HepG2 (cell line): ENCODE measurements around the gene TMEM174. TPM values are rescaled to one million over a fixed set of nuclear protein-coding genes. Genes with fewer than 3 reads are reported as not detected.

ENCODE experiments used
- ATAC-seq: fragments of 200-7000 bp; cut with Tn5 transposase; 3 replicates; pipeline ENCODE4 v1.9.1; 2020; ENCODE audit warnings: mild to moderate bottlenecking, moderate library complexity
- BruUV-seq: library from RNA; stranded (reverse); fragments of 400-500 nt; replicated peaks from 2 replicates; lab custom pipeline; 2021; lab: Mats Ljungman, UMichigan
- CTCF ChIA-PET: fragments of 300-600 bp; formaldehyde crosslinking; extraction: SDS; loops from one replicate; lab custom pipeline; 2021; ENCODE audit warnings: low total read pairs, inconsistent platforms, low intra/inter-chr PET ratio; lab: Yijun Ruan, JAX
- POLR2A ChIA-PET: fragments of 350-600 bp; sonication (Branson Sonifier 250); formaldehyde crosslinking; loops from one replicate; lab custom pipeline; 2020; ENCODE audit warnings: antibody characterized with exemption, inconsistent platforms; lab: Yijun Ruan, JAX
- DNase-seq: peaks from one replicate; pipeline ENCODE4 v3.0.0-alpha.2; 2015; ENCODE audit warnings: low spot score
- FAIRE-seq: peaks from 3 replicates; lab custom pipeline; 2011; peaks lifted over from hg19 to GRCh38; lab: Jason Lieb, UNC
- H2AFZ ChIP-seq: one replicate; pipeline ENCODE4 v1.6.1; 2011; ENCODE audit warnings: low read length, inconsistent platforms
- H3K27ac ChIP-seq: fragments of 300-600 bp; 3 replicates; pipeline ENCODE4 v1.8.0; 2011; ENCODE audit warnings: mixed run types, mild to moderate bottlenecking, mixed read lengths, low read length, inconsistent platforms; ENCODE audit not compliant: insufficient read depth; ENCODE audit errors: extremely low read length
- H3K27me3 ChIP-seq, 2 experiments: fragments of 200-600 bp in 1 of 2; 2 replicates in 1 of 2; 3 replicates in 1 of 2; pipeline versions ENCODE4 v1.6.0 to v1.8.0; 2011; ENCODE audit warnings: low read length in 2 of 2, mild to moderate bottlenecking in 2 of 2, moderate library complexity in 2 of 2, inconsistent platforms in 1 of 2; ENCODE audit not compliant: insufficient read depth in 2 of 2, control insufficient read depth in 1 of 2
- H3K36me3 ChIP-seq, 2 experiments: fragments of 200-600 bp in 1 of 2; replicated peaks in 1 of 2; 2 replicates in 1 of 2; 3 replicates in 1 of 2; pipeline versions ENCODE4 v1.5.1 to v1.8.0; 2011; ENCODE audit warnings: low read length in 2 of 2, inconsistent platforms in 1 of 2; ENCODE audit not compliant: insufficient read depth in 2 of 2, control insufficient read depth in 1 of 2
- H3K4me1 ChIP-seq: 2 replicates; pipeline ENCODE4 v1.5.1; 2012; ENCODE audit warnings: low read length, inconsistent platforms; ENCODE audit not compliant: insufficient read depth
- H3K4me2 ChIP-seq: 2 replicates; pipeline ENCODE4 v1.6.0; 2011; ENCODE audit warnings: low read depth, low read length, inconsistent platforms
- H3K4me3 ChIP-seq, 3 experiments: fragments of 200-600 bp in 1 of 3; sonication (generic), shearing (Covaris generic) in 1 of 3; replicated peaks in 1 of 3; 2 replicates each; pipeline ENCODE4 v1.5.1; 2011 to 2016; ENCODE audit warnings: low read length in 3 of 3, inconsistent platforms in 2 of 3, low read depth in 2 of 3, mild to moderate bottlenecking in 2 of 3, control low read depth in 1 of 3, mixed read lengths in 1 of 3; ENCODE audit not compliant: insufficient read depth in 1 of 3
- H3K79me2 ChIP-seq: one replicate; pipeline ENCODE4 v1.6.1; 2011; ENCODE audit warnings: low read length, inconsistent platforms; ENCODE audit not compliant: insufficient read depth
- H3K9ac ChIP-seq: 2 replicates; pipeline ENCODE4 v1.6.0; 2011; ENCODE audit warnings: mild to moderate bottlenecking, low read depth, low read length, inconsistent platforms; ENCODE audit not compliant: insufficient read depth
- H3K9me3 ChIP-seq: 2 replicates; pipeline ENCODE4 v1.5.1; 2012; ENCODE audit warnings: mild to moderate bottlenecking, low read length
- H4K20me1 ChIP-seq: 2 replicates; pipeline ENCODE4 v1.6.0; 2011; ENCODE audit warnings: inconsistent platforms, mild to moderate bottlenecking, low read length, moderate library complexity; ENCODE audit not compliant: insufficient read depth
- CTCF ChIP-seq: sonication (generic); formaldehyde crosslinking; IDR thresholded peaks from 2 replicates; pipeline ENCODE4 v1.5.0; 2020; ENCODE audit warnings: mild to moderate bottlenecking, missing genetic modification reagents, moderate library complexity
- ZBTB3 ChIP-seq: sonication (generic); formaldehyde crosslinking; IDR thresholded peaks from 2 replicates; pipeline ENCODE4 v1.4.0; 2020; ENCODE audit warnings: low read depth, mild to moderate bottlenecking, moderate library complexity, missing genetic modification reagents, borderline replicate concordance
- ZNF282 ChIP-seq: fragments of 450-650 bp; IDR thresholded peaks from 2 replicates; pipeline ENCODE4 v1.6.1; 2018; ENCODE audit not compliant: partially characterized antibody
- ZNF546 ChIP-seq: sonication (generic); formaldehyde crosslinking; conservative IDR thresholded peaks from 2 replicates; pipeline ENCODE4 v1.8.1; 2023; ENCODE audit warnings: mild to moderate bottlenecking, missing genetic modification reagents
- ZNF557 ChIP-seq: sonication (generic); formaldehyde crosslinking; IDR thresholded peaks from 2 replicates; pipeline ENCODE4 v1.4.0; 2020; ENCODE audit warnings: missing genetic modification reagents
- ZNF816 ChIP-seq: sonication (generic); formaldehyde crosslinking; IDR thresholded peaks from 2 replicates; pipeline ENCODE4 v1.8.0; 2022; ENCODE audit warnings: missing genetic modification reagents, mild to moderate bottlenecking, borderline replicate concordance
- WGBS: methylation state at CpG from one replicate; pipeline ENCODE4 v1.1.6; 2017; ENCODE audit warnings: low lambda C conversion rate; 5-methylcytosine and 5-hydroxymethylcytosine counted together
- in situ Hi-C: cut with HindIII; loops from 2 replicates; pipeline ENCODE4 v1.10.0; 2017; ENCODE audit warnings: low pct_unique_long_range_greater_than_20kb; ENCODE audit not compliant: extremely low pct_ligation_motif_present
- intact Hi-C: fragments of 100-400 bp; cut with micrococcal nuclease; formaldehyde crosslinking; loops from one replicate; pipeline ENCODE4 v1.10.0; 2022; ENCODE audit not compliant: unreplicated experiment
- polyA plus RNA-seq, 8 experiments: library from polyadenylated mRNA; depleted of rRNA in 3 of 8; stranded (reverse) in 7 of 8; unstranded in 1 of 8; fragments of >200 nt; fragmentation: Illumina TruSeq in 4 of 8; extraction: Trizol in 4 of 8; gene quantifications; 2 replicates each; pipeline versions ENCODE4 v1.2.1 to v1.2.3, GENCODE V29; 2011 to 2016; ENCODE audit warnings: low read depth in 4 of 8, missing spikeins in 1 of 8, mixed read lengths in 1 of 8; ENCODE audit not compliant: insufficient read depth in 1 of 8
- total RNA-seq, 5 experiments: library from RNA; depleted of rRNA; stranded (reverse); fragments of >200 nt; fragmentation: Illumina TruSeq; extraction: Trizol; gene quantifications; 2 replicates each; pipeline ENCODE4 v1.2.3, GENCODE V29; 2016; ENCODE audit warnings: low read depth in 1 of 5

The TMEM174 gene
- total and polyA plus RNA-seq, 2 of the 13 experiments (the other 11 are each of a cell fraction or from before 2014, with no cell fraction given): not detected

- H3K4me2 ChIP-seq: no peak overlapping the region
- no peaks in the 10 kb centered on the region for H3K36me3 ChIP-seq
- no peak for TF ChIP-seq ZBTB3 (CRISPR knock-in tag)
- TF ChIP-seq CTCF (CRISPR knock-in tag): peak; percentile 21; the same call in 1 of the 2 replicates
- no peak for TF ChIP-seq ZNF816 (CRISPR knock-in tag)
- no peak for TF ChIP-seq ZNF282
- TF ChIP-seq ZNF546 (CRISPR knock-in tag): no peak
- TF ChIP-seq ZNF557 (CRISPR knock-in tag): no peak
- TF ChIP-seq, all 625 proteins: peak for 1
- no TSS peak for BruUV-seq
- no peak overlapping the region for H3K27ac ChIP-seq
- no peaks in the 10 kb centered on the region for H3K9me3 ChIP-seq
- POLR2A ChIA-PET: no interaction called here
- no peaks in the 10 kb centered on the region for H3K79me2 ChIP-seq
- FAIRE-seq (no peak), ATAC-seq (peak; percentile 61), DNase-seq (no peak)
- in situ Hi-C loops: no loop called here
- H2AFZ ChIP-seq: no peak overlapping the region
- H3K4me1 ChIP-seq: no peaks in the 10 kb centered on the region
- CTCF ChIA-PET: no interaction called here
- no peaks in the 10 kb centered on the region for H4K20me1 ChIP-seq
- WGBS: 12% methylated on average over 11 of the region's 14 CpGs
- peaks cover 0 to 31% of the 10 kb centered on the region in 2 experiments; a peak in 2 of 5 replicates for H3K27me3 ChIP-seq
- no peak overlapping the region for H3K9ac ChIP-seq
- intact Hi-C loops: no loop called here
- no peak overlapping the region for H3K4me3 ChIP-seq
Observed at GRCh38 chr5:73152411-73153388, 20.3 kb upstream of the TMEM174 start.
